ENCODE data around the gene SLC25A52. TPM values are rescaled to one million over a fixed set of nuclear protein-coding genes. Genes with fewer than 3 reads are reported as not detected.

SLC25A52 gene
- total and polyA plus RNA-seq, 12 donors = 0.21 TPM; not detected in 10

GRCh38 chr18:31774962-31775361 lies 14.3 kb upstream of the SLC25A52 start:
- Histone ChIP-seq H3K27me3 (no peaks in the 10 kb centered on the region), H3K27ac (no peak overlapping the region), H3K9me3 (peaks cover 0 to 29% (median 18%) of the 10 kb centered on the region in 11 donors), H3K36me3 (no peaks in the 10 kb centered on the region), H3K4me3 (no peak overlapping the region), H3K4me1 (no peaks in the 10 kb centered on the region)
- DNase-seq (no peak), ATAC-seq (no peak)
- intact Hi-C loops (cut with DNase I) = no loop called here
- WGBS, 2 donors = 84 to 86% methylated on average over 5 of the region's 5 CpGs
- TF ChIP-seq, protein P1, sequence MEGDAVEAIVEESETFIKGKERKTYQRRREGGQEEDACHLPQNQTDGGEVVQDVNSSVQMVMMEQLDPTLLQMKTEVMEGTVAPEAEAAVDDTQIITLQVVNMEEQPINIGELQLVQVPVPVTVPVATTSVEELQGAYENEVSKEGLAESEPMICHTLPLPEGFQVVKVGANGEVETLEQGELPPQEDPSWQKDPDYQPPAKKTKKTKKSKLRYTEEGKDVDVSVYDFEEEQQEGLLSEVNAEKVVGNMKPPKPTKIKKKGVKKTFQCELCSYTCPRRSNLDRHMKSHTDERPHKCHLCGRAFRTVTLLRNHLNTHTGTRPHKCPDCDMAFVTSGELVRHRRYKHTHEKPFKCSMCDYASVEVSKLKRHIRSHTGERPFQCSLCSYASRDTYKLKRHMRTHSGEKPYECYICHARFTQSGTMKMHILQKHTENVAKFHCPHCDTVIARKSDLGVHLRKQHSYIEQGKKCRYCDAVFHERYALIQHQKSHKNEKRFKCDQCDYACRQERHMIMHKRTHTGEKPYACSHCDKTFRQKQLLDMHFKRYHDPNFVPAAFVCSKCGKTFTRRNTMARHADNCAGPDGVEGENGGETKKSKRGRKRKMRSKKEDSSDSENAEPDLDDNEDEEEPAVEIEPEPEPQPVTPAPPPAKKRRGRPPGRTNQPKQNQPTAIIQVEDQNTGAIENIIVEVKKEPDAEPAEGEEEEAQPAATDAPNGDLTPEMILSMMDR (IDR thresholded peaks at IDR 0.05) = no peak

GRCh38 chr18:31774477-31774785 lies 13.8 kb upstream of the SLC25A52 start:
- DNase-seq (no peak), ATAC-seq (no peak)
- no peaks in the 10 kb centered on the region for H3K4me1 ChIP-seq
- no peaks in the 10 kb centered on the region for H3K27me3 ChIP-seq
- no peak overlapping the region for H3K4me3 ChIP-seq
- no peak overlapping the region for H3K27ac ChIP-seq
- H3K9me3 ChIP-seq = peaks cover 0 to 24% (median 17%) of the 10 kb centered on the region in 11 donors
- TF ChIP-seq, protein P1 (IDR thresholded peaks at IDR 0.05) = no peak
- WGBS, 2 donors = 75 to 83% methylated on average over 2 of the region's 2 CpGs
- intact Hi-C loops (cut with DNase I) = no loop called here
- no peaks in the 10 kb centered on the region for H3K36me3 ChIP-seq

- WGBS, 2 donors = 86 to 89% methylated on average over 9 of the region's 9 CpGs
Measured at GRCh38 chr18:31773774-31774476, 13.2 kb upstream of the SLC25A52 start.

DNA sequence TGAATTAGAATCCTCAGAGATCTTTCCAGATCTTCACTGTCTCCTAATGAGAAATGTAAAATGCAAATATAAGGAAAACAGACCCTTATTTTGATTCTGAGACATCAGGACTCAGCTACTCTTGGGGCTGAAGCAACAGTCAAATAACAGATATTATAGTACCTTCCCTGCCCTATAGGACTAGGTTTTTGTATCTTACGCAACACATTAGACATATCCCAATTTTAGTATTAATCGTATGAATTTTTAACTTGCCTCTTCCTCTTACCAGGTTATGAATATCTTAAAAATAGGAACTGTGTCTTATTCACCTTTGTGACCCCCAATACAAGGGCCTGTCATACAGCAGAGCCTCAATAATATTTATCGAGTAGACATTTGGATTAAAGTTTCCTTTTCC lies 12.0 kb upstream of the SLC25A52 start:
- Histone ChIP-seq H3K36me3 (no peaks in the 10 kb centered on the region), H3K4me3 (no peak overlapping the region), H3K27ac (no peak overlapping the region), H3K27me3 (no peaks in the 10 kb centered on the region), H3K9me3 (peaks cover 0 to 7% (median under 1%) of the 10 kb centered on the region in 11 donors), H3K4me1 (no peaks in the 10 kb centered on the region)
- 93 to 98% methylated on average over 3 of the region's 3 CpGs for WGBS, 2 donors
- ATAC-seq (no peak), DNase-seq (no peak)
- TF ChIP-seq, protein P1 (IDR thresholded peaks at IDR 0.05) = no peak
- intact Hi-C loops (cut with DNase I) = no loop called here

More at GRCh38 chr18:31773774-31774476, 13.2 kb upstream of the SLC25A52 start:
- no peak for DNase-seq
- no peak overlapping the region for H3K27ac ChIP-seq
- no peaks in the 10 kb centered on the region for H3K36me3 ChIP-seq
- no peak for ATAC-seq
- H3K4me1 ChIP-seq = no peaks in the 10 kb centered on the region
- no peak overlapping the region for H3K4me3 ChIP-seq
- H3K27me3 ChIP-seq = no peaks in the 10 kb centered on the region
- H3K9me3 ChIP-seq = peaks cover 0 to 19% (median 12%) of the 10 kb centered on the region in 11 donors
- TF ChIP-seq, protein P1 (IDR thresholded peaks at IDR 0.05) = no peak
- intact Hi-C loops (cut with DNase I) = no loop called here

Data from heart right ventricle (tissue), 16 donors.